ENCODE measurements around the gene PYCARD. TPM values are rescaled to one million over a fixed set of nuclear protein-coding genes. Genes with fewer than 3 reads are reported as not detected.

The PYCARD gene
- total and polyA plus RNA-seq, 2 experiments from 2014 or later = 9.4 to 16.1 TPM

DNA sequence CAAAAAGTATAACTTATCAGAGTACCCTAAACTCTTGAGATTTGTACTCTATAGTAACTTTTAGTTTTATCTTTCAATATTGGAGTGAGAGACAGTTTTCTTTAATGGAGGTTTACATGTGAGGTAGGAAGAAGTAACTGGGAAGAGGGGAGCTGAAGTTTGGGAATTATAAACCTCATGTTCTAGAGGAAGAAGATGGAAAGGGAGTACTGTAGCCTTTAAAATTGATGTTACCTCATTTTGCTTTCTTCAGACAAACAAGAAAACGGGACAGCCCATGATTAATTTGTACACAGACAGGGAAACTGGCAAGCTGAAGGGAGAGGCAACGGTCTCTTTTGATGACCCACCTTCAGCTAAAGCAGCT is 13.2 kb downstream of the PYCARD start:
- no peak for DNase-seq (ENCODE audit: low spot score)
- Histone ChIP-seq H3K79me2 (peaks cover 62% of the 10 kb centered on the region), H3K4me1 (ENCODE audit: insufficient read depth) (no peaks in the 10 kb centered on the region), H3K9me2 (replicated peaks; ENCODE audit: insufficient read depth) (no peaks in the 10 kb centered on the region), H4K20me1 (ENCODE audit: insufficient read depth, poor library complexity, severe bottlenecking) (peaks cover 87% of the 10 kb centered on the region), H3K36me3 (replicated peaks; ENCODE audit: insufficient read depth, low read depth) (peaks cover 8% of the 10 kb centered on the region), H3K27ac (no peak overlapping the region), H3K27me3 (no peaks in the 10 kb centered on the region), H2AFZ (no peak overlapping the region), H3K4me3 (no peak overlapping the region), H3K4me2 (no peak overlapping the region), H3K9me3 (ENCODE audit: low read depth) (no peaks in the 10 kb centered on the region)
- WGBS (ENCODE audit: low lambda C conversion rate, missing lambda C conversion rate) = 100% methylated on average over 2 of the region's 2 CpGs
- TF ChIP-seq EZH2 (IDR thresholded peaks at IDR 0.05; ENCODE audit: borderline replicate concordance) = no peak

DNA sequence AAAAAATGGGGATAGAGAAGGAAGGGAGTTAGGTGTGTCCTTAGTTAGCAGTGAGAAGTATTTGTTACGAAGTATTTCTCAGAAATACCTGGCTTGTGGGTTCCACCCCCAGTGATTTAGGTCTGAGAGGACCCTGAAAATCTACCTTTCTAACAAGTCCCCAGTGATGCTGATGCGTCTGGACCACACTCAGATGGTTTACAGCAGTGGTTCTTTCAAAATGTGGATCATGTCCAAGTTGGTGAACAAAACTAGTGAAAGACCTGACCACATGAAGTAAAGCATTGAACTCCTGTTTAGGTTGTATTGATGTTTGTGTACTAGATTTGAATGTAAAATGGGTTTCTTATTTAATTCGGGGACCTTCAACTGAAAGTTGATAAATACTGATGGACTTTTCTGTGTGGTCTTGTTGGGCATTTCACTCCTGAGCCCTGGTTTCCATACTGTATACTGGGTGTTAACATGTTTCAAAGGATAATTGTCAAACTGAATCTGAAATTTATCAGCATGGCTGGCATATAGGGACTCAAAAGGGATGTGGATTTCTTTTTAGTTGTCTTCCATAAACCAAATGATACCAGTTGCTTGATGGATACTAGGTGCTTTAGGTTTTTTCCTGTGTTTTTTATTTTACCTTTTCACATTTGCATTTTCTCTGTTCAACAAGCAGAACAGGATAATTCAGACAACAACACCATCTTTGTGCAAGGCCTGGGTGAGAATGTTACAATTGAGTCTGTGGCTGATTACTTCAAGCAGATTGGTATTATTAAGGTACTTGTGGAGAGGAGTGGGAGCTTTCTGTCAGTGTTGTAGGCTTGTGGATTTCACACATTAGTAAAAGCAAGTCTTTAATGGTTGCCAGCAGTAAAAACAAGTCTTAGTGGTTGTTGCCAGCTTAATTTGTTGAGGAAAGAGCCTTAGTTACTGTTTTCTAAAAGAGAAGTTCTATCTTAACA is 13.8 kb downstream of the PYCARD start:
- H2AFZ ChIP-seq = no peak overlapping the region
- 93% methylated on average over 3 of the region's 3 CpGs for WGBS (ENCODE audit: low lambda C conversion rate, missing lambda C conversion rate)
- no peak for TF ChIP-seq EZH2 (IDR thresholded peaks at IDR 0.05; ENCODE audit: borderline replicate concordance)
- H3K9me2 ChIP-seq (replicated peaks; ENCODE audit: insufficient read depth) = no peaks in the 10 kb centered on the region
- H3K27ac ChIP-seq = no peak overlapping the region
- peaks cover 87% of the 10 kb centered on the region for H4K20me1 ChIP-seq (ENCODE audit: insufficient read depth, poor library complexity, severe bottlenecking)
- H3K79me2 ChIP-seq = peaks cover 69% of the 10 kb centered on the region
- H3K36me3 ChIP-seq (replicated peaks; ENCODE audit: insufficient read depth, low read depth) = peaks cover 8% of the 10 kb centered on the region
- H3K4me3 ChIP-seq = no peak overlapping the region
- H3K27me3 ChIP-seq = no peaks in the 10 kb centered on the region
- no peak overlapping the region for H3K4me2 ChIP-seq
- H3K9me3 ChIP-seq (ENCODE audit: low read depth) = no peaks in the 10 kb centered on the region
- DNase-seq (ENCODE audit: low spot score) = no peak
- no peaks in the 10 kb centered on the region for H3K4me1 ChIP-seq (ENCODE audit: insufficient read depth)

DNA sequence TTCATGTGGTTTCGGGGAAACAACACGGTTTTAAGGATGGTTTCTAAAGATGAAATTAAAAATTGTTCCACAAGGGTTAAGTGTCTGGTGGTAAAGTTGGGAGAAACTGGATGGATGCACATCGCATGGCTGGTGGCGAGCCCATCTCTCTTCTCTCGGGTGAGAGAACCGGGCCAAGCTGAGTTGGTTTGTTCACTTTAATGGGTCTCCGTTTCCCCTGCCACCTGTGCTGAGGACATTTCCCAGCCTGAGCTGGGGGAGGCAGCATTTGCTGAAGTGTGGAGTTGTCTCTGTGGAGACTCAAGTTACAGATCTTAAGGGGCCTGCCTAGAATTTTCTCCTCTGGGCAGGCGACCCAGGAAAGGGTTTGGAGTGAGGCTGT is 14.8 kb downstream of the PYCARD start:
- H3K4me1 ChIP-seq (ENCODE audit: insufficient read depth) = peaks cover 5% of the 10 kb centered on the region
- no peaks in the 10 kb centered on the region for H3K9me3 ChIP-seq (ENCODE audit: low read depth)
- H4K20me1 ChIP-seq (ENCODE audit: insufficient read depth, poor library complexity, severe bottlenecking) = peaks cover 96% of the 10 kb centered on the region
- 94% methylated on average over 8 of the region's 8 CpGs for WGBS (ENCODE audit: low lambda C conversion rate, missing lambda C conversion rate)
- no peak overlapping the region for H3K4me3 ChIP-seq
- H3K9me2 ChIP-seq (replicated peaks; ENCODE audit: insufficient read depth) = no peaks in the 10 kb centered on the region
- no peak overlapping the region for H3K27ac ChIP-seq
- H3K79me2 ChIP-seq = peaks cover 78% of the 10 kb centered on the region
- no peak overlapping the region for H3K4me2 ChIP-seq
- H2AFZ ChIP-seq = no peak overlapping the region
- TF ChIP-seq EZH2phosphoT487 (IDR thresholded peaks at IDR 0.05; ENCODE audit: low read depth, severe bottlenecking, unreplicated experiment) = no peak
- TF ChIP-seq, protein P1, sequence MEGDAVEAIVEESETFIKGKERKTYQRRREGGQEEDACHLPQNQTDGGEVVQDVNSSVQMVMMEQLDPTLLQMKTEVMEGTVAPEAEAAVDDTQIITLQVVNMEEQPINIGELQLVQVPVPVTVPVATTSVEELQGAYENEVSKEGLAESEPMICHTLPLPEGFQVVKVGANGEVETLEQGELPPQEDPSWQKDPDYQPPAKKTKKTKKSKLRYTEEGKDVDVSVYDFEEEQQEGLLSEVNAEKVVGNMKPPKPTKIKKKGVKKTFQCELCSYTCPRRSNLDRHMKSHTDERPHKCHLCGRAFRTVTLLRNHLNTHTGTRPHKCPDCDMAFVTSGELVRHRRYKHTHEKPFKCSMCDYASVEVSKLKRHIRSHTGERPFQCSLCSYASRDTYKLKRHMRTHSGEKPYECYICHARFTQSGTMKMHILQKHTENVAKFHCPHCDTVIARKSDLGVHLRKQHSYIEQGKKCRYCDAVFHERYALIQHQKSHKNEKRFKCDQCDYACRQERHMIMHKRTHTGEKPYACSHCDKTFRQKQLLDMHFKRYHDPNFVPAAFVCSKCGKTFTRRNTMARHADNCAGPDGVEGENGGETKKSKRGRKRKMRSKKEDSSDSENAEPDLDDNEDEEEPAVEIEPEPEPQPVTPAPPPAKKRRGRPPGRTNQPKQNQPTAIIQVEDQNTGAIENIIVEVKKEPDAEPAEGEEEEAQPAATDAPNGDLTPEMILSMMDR (IDR thresholded peaks at IDR 0.05; ENCODE audit: poor library complexity) = no peak
- TF ChIP-seq EZH2 (IDR thresholded peaks at IDR 0.05; ENCODE audit: borderline replicate concordance) = no peak
- H3K36me3 ChIP-seq (replicated peaks; ENCODE audit: insufficient read depth, low read depth) = peaks cover 8% of the 10 kb centered on the region
- DNase-seq (ENCODE audit: low spot score) = no peak
- no peaks in the 10 kb centered on the region for H3K27me3 ChIP-seq

DNA sequence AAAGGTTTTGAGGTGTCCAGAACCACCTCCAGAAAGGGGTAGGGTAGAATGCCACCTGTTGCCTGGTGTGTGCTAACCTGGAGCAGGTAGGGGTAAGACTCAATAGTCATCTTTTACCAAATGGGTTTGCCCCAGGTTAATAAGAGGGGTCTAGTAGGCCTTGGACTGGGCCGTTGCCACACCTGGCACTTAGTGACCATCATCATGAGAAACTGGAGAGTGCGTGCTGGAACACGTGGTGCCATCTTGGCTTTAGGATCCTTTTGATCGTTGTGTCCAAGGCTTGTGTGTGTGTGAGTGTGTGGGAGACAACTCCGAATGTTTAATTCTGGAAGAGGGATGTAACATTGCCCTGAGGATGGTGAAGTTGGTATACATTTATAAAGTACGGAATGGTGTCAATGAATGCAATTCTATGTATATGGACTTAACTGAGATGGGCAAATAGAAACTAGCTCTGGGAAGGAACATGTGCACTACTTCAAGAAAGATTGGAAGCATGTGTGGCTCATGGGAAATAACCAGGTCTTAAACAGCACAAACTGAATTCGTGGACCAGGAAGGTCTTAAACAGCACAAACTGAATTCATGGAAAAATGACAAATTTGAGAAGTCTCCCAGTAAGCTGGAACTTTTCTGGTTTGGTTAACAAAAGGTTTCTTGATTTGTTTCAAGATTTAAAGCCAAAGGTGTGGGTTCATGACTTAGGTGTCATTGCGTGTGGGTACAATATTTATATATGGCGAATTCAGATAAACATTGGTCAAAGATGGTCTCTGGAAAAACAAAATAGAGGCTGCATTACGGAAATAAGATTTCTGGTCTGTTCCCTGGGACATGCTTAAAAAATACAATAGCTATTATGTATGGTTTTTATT is 15.4 kb downstream of the PYCARD start:
- Histone ChIP-seq H3K27ac (no peak overlapping the region), H3K36me3 (replicated peaks; ENCODE audit: insufficient read depth, low read depth) (peaks cover 8% of the 10 kb centered on the region), H3K79me2 (peaks cover 85% of the 10 kb centered on the region), H3K4me3 (no peak overlapping the region), H3K9me2 (replicated peaks; ENCODE audit: insufficient read depth) (no peaks in the 10 kb centered on the region), H4K20me1 (ENCODE audit: insufficient read depth, poor library complexity, severe bottlenecking) (peaks cover 96% of the 10 kb centered on the region), H3K4me2 (no peak overlapping the region), H3K4me1 (ENCODE audit: insufficient read depth) (peaks cover 11% of the 10 kb centered on the region), H2AFZ (no peak overlapping the region), H3K9me3 (ENCODE audit: low read depth) (no peaks in the 10 kb centered on the region), H3K27me3 (no peaks in the 10 kb centered on the region)
- DNase-seq (ENCODE audit: low spot score) = no peak
- 96% methylated on average over 10 of the region's 10 CpGs for WGBS (ENCODE audit: low lambda C conversion rate, missing lambda C conversion rate)
- no peak for TF ChIP-seq EZH2 (IDR thresholded peaks at IDR 0.05; ENCODE audit: borderline replicate concordance)
- TF ChIP-seq, protein P1 (IDR thresholded peaks at IDR 0.05; ENCODE audit: poor library complexity) = no peak
- TF ChIP-seq EZH2phosphoT487 (IDR thresholded peaks at IDR 0.05; ENCODE audit: low read depth, severe bottlenecking, unreplicated experiment) = no peak
